Measurements from ENCODE around the gene ASTN2.

Gene ASTN2

GRCh38 chr9:116662646-116663310 lies 752.1 kb downstream of the ASTN2 start:
- peaks cover 4% of the 10 kb centered on the region for H3K4me1 ChIP-seq (ENCODE audit: low read depth, poor library complexity, severe bottlenecking)
- H3K4me2 ChIP-seq: no peak overlapping the region
- H3K36me3 ChIP-seq (ENCODE audit: insufficient read depth): no peaks in the 10 kb centered on the region
- no peak overlapping the region for H2AFZ ChIP-seq (ENCODE audit: low read depth)
- no peaks in the 10 kb centered on the region for H3K27me3 ChIP-seq (ENCODE audit: insufficient read depth, low read depth)
- no peaks in the 10 kb centered on the region for H3K79me2 ChIP-seq (ENCODE audit: insufficient read depth, low read depth)
- H3K27ac ChIP-seq: no peak overlapping the region
- H3K4me3 ChIP-seq (IDR thresholded peaks at IDR 0.05; ENCODE audit: insufficient read depth, low read depth, low read length): no peak overlapping the region
- no peak overlapping the region for H3K9ac ChIP-seq
- TF ChIP-seq, protein P1, sequence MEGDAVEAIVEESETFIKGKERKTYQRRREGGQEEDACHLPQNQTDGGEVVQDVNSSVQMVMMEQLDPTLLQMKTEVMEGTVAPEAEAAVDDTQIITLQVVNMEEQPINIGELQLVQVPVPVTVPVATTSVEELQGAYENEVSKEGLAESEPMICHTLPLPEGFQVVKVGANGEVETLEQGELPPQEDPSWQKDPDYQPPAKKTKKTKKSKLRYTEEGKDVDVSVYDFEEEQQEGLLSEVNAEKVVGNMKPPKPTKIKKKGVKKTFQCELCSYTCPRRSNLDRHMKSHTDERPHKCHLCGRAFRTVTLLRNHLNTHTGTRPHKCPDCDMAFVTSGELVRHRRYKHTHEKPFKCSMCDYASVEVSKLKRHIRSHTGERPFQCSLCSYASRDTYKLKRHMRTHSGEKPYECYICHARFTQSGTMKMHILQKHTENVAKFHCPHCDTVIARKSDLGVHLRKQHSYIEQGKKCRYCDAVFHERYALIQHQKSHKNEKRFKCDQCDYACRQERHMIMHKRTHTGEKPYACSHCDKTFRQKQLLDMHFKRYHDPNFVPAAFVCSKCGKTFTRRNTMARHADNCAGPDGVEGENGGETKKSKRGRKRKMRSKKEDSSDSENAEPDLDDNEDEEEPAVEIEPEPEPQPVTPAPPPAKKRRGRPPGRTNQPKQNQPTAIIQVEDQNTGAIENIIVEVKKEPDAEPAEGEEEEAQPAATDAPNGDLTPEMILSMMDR (conservative IDR thresholded peaks at IDR 0.05; ENCODE audit: low read depth, low read length): no peak
- no peaks in the 10 kb centered on the region for H4K20me1 ChIP-seq (ENCODE audit: insufficient read depth)

DNA sequence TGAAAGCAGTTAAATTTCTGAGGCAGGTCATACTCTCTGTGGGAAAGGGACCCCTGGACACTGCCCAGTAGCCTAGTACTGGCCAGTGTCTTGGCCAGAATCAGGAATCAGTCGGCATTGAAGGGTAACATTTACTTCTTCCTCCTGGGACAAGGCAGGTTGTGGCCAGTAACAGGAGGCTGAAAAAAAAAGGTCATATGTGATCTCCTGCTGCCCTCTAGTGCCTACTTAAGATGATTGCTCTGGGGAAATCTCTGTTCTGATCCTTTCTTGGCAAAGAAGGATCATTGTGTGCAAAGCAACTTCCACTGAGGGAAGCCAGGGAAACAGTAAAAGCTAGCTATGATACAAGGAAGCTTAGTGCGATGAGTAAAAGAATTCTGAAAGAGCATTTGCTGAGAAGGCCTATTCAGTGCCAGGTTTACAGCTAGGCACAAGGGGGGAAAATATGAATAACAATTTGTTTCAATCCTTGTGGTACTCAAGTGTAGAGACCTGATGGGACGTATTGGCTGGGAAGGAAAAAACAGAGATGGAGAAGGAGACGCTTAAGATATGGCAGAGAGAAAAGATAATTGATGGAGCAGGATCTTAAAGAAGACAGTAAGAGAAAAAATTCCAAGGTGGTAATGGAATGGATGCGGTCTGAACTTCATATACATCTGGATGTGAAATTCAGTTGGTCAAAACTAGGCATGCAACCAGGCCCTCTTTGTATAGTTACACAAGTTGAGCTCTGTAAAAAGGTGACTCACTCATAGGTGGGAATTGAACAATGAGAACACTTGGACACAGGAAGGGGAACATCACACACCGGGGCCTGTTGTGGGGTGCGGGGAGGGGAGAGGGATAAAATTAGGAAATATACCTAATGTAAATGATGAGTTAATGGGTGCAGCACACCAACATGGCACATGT lies 753.6 kb downstream of the ASTN2 start:
- no peak overlapping the region for H3K9ac ChIP-seq
- H3K79me2 ChIP-seq (ENCODE audit: insufficient read depth, low read depth): no peaks in the 10 kb centered on the region
- H3K4me2 ChIP-seq: no peak overlapping the region
- H3K27me3 ChIP-seq (ENCODE audit: insufficient read depth, low read depth): no peaks in the 10 kb centered on the region
- H3K4me3 ChIP-seq (IDR thresholded peaks at IDR 0.05; ENCODE audit: insufficient read depth, low read depth, low read length): no peak overlapping the region
- no peak overlapping the region for H2AFZ ChIP-seq (ENCODE audit: low read depth)
- H3K36me3 ChIP-seq (ENCODE audit: insufficient read depth): no peaks in the 10 kb centered on the region
- no peaks in the 10 kb centered on the region for H4K20me1 ChIP-seq (ENCODE audit: insufficient read depth)
- H3K4me1 ChIP-seq (ENCODE audit: low read depth, poor library complexity, severe bottlenecking): peaks cover 4% of the 10 kb centered on the region
- TF ChIP-seq, protein P1 (conservative IDR thresholded peaks at IDR 0.05; ENCODE audit: low read depth, low read length): peak; percentile 85
- no peak overlapping the region for H3K27ac ChIP-seq

DNA sequence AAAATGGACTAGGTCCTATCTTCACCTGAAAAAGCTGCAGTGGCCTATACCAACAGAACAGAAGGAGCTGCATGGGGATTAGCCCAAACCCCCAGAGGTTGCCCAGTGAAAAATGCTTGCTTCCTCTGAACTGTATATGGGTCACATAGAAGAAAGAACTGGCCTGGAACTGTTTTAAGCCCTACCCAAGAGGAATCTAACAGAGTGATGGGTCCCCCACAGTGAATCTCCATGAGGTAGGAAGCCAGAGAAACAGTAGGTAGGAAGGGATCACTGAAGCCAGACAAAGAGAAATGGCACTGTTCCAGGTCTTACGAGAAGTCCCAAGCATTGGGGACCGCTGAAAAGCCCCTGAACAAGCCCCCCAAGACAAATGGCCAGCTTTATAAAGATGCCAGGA lies 756.6 kb downstream of the ASTN2 start:
- Histone ChIP-seq H3K79me2 (ENCODE audit: insufficient read depth, low read depth) (no peaks in the 10 kb centered on the region), H3K36me3 (ENCODE audit: insufficient read depth) (no peaks in the 10 kb centered on the region)

GRCh38 chr9:116656977-116657376 lies 757.9 kb downstream of the ASTN2 start:
- no peaks in the 10 kb centered on the region for H4K20me1 ChIP-seq (ENCODE audit: insufficient read depth)
- TF ChIP-seq, protein P1 (conservative IDR thresholded peaks at IDR 0.05; ENCODE audit: low read depth, low read length): no peak
- no peak overlapping the region for H3K9ac ChIP-seq
- H3K36me3 ChIP-seq (ENCODE audit: insufficient read depth): no peaks in the 10 kb centered on the region
- no peak overlapping the region for H3K4me2 ChIP-seq
- no peaks in the 10 kb centered on the region for H3K27me3 ChIP-seq (ENCODE audit: insufficient read depth, low read depth)
- H3K79me2 ChIP-seq (ENCODE audit: insufficient read depth, low read depth): no peaks in the 10 kb centered on the region
- no peak overlapping the region for H2AFZ ChIP-seq (ENCODE audit: low read depth)
- H3K27ac ChIP-seq: no peak overlapping the region
- no peaks in the 10 kb centered on the region for H3K4me1 ChIP-seq (ENCODE audit: low read depth, poor library complexity, severe bottlenecking)
- H3K4me3 ChIP-seq (IDR thresholded peaks at IDR 0.05; ENCODE audit: insufficient read depth, low read depth, low read length): no peak overlapping the region

More for the DNA sequence above, 756.6 kb downstream of the ASTN2 start:
- Histone ChIP-seq H2AFZ (ENCODE audit: low read depth) (no peak overlapping the region), H3K27ac (no peak overlapping the region), H3K4me1 (ENCODE audit: low read depth, poor library complexity, severe bottlenecking) (no peaks in the 10 kb centered on the region), H3K4me2 (no peak overlapping the region), H3K27me3 (ENCODE audit: insufficient read depth, low read depth) (no peaks in the 10 kb centered on the region), H3K9ac (no peak overlapping the region), H4K20me1 (ENCODE audit: insufficient read depth) (no peaks in the 10 kb centered on the region), H3K4me3 (IDR thresholded peaks at IDR 0.05; ENCODE audit: insufficient read depth, low read depth, low read length) (no peak overlapping the region)
- TF ChIP-seq, protein P1 (conservative IDR thresholded peaks at IDR 0.05; ENCODE audit: low read depth, low read length): no peak
